ENCODE results near the gene YIPF5. TPM values are rescaled to one million over a fixed set of nuclear protein-coding genes. Genes with fewer than 3 reads are reported as not detected.

YIPF5 gene
- total RNA-seq (10 to 100 TPM; 25.9 to 77.9 (median 50.5) TPM), polyA plus RNA-seq (10 to 100 TPM in 1 of 3 donors, 1 to 10 TPM in 2; 5.3 to 72.6 (median 7.0) TPM)
- long read RNA-seq, donor 1, transcript YIPF5-201 (6 exons, 3,147 nt), result major isoform, 30 of 31 reads
- long read RNA-seq, donor 1, partial matches to known transcripts, result 0 of 31 reads
- long read RNA-seq, donor 1, other reads (novel, unspliced or antisense), result 0 of 31 reads
- long read RNA-seq, donor 2, transcript YIPF5-201 (6 exons, 3,147 nt), result major isoform, 12 of 15 reads
- long read RNA-seq, donor 2, partial matches to known transcripts, result 0 of 15 reads
- long read RNA-seq, donor 2, other reads (novel, unspliced or antisense), result 0 of 15 reads
- long read RNA-seq, donor 3, transcript YIPF5-201 (6 exons, 3,147 nt), result major isoform, 28 of 67 reads
- long read RNA-seq, donor 3, partial matches to known transcripts, result 39 of 67 reads
- long read RNA-seq, donor 3, other reads (novel, unspliced or antisense), result 0 of 67 reads
- long read RNA-seq, donor 4, transcript YIPF5-201 (6 exons, 3,147 nt), result major isoform, 33 of 36 reads
- long read RNA-seq, donor 4, partial matches to known transcripts, result 0 of 36 reads
- long read RNA-seq, donor 4, other reads (novel, unspliced or antisense), result 3 of 36 reads
- long read RNA-seq, donor 5, transcript YIPF5-201 (6 exons, 3,147 nt), result major isoform, 79 of 84 reads
- long read RNA-seq, donor 5, partial matches to known transcripts, result 1 of 84 reads
- long read RNA-seq, donor 5, other reads (novel, unspliced or antisense), result 4 of 84 reads
- long read RNA-seq, donor 6, transcript YIPF5-201 (6 exons, 3,147 nt), result major isoform, 20 of 22 reads
- long read RNA-seq, donor 6, partial matches to known transcripts, result 2 of 22 reads
- long read RNA-seq, donor 6, other reads (novel, unspliced or antisense), result 0 of 22 reads
- long read RNA-seq, donor 7, transcript YIPF5-201 (6 exons, 3,147 nt), result major isoform, 9 of 12 reads
- long read RNA-seq, donor 7, partial matches to known transcripts, result 0 of 12 reads
- long read RNA-seq, donor 7, other reads (novel, unspliced or antisense), result 0 of 12 reads
- long read RNA-seq, donor 8, transcript YIPF5-201 (6 exons, 3,147 nt), result major isoform, 35 of 36 reads
- long read RNA-seq, donor 8, partial matches to known transcripts, result 0 of 36 reads
- long read RNA-seq, donor 8, other reads (novel, unspliced or antisense), result 0 of 36 reads
- long read RNA-seq, donor 9, transcript YIPF5-201 (6 exons, 3,147 nt), result major isoform, 19 of 22 reads
- long read RNA-seq, donor 9, partial matches to known transcripts, result 0 of 22 reads
- long read RNA-seq, donor 9, other reads (novel, unspliced or antisense), result 0 of 22 reads
- long read RNA-seq, donor 10, transcript YIPF5-201 (6 exons, 3,147 nt), result major isoform, 20 of 21 reads
- long read RNA-seq, donor 10, partial matches to known transcripts, result 0 of 21 reads
- long read RNA-seq, donor 10, other reads (novel, unspliced or antisense), result 0 of 21 reads

DNA sequence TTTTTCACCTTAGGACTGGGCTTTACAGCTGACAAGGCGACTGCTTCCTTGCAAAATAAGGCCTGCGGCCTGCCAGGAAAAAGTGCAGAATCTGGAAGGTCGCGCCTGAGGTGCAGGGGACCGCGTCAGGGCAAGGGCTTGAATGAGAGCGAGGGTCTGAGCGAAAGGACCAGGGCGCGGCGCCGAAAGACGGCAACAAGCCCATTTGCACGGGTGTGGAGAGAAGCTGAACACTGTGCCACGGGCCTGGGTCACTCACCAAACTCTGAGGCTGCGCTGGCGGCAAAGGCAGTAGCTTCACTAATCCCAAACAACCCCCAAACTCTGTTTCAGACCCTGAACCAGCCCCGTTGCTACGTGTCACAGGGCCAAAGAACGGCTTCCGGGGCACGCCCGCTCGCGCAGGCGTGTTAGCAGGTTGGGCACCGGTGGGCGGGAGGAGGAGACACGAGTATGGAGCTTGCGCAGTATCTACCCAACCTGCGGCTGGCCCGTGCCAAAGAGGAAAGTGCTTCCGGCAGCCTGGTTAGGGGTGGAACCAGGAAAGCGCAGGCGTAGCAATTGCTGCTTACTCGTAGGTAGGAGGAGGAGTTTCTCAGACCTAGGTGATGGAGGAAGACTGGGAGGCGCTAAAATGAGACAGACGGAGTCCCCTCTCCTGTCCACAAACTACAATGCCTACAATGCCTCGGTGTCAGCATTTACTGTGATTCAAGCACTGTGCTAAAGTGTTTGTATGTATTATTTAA lies at the start of gene YIPF5, which contains the start of gene KCTD16:
TSS of gene YIPF5 (minus strand) at position 384 of the 749 bp plus-strand sequence. CDS start 704 bp downstream, outside the sequence.
TSS of gene KCTD16 (plus strand) at position 598 of the 749 bp plus-strand sequence.
- Histone ChIP-seq H3K36me3 (replicated peaks in 1 of 2) (peaks cover 0 to 2% of the 10 kb centered on the region in 2 donors), H3K27ac (peak within 1 kb of the TSS in 4 of 5 donors; percentile 70 to 83 (median 74)), H3K4me1 (replicated peaks in 1 of 2) (peaks cover 6 to 26% of the 10 kb centered on the region in 2 donors), H3K27me3 (no peaks in the 10 kb centered on the region), H3K9me3 (replicated peaks in 1 of 3) (no peaks in the 10 kb centered on the region), H3K4me3 (peak within 1 kb of the TSS; percentile 43 to 92 (median 86))
- DNase-seq, result peak; percentile 94 to 98 (median 97)
- TF ChIP-seq POLR2A (IDR thresholded peaks at IDR 0.05), result peak in 1 of 2 donors; percentile 40
- TF ChIP-seq CTCF (IDR thresholded peaks at IDR 0.05), result no peak
- WGBS, 4 donors, result 0 to 1% (median 1%) methylated on average over 26 to 39 of the region's 39 CpGs
- intact Hi-C loops (cut with DNase I), result no loop called here

GRCh38 chr5:144219869-144220268 lies 49.4 kb upstream of the YIPF5 start:
- no peak for DNase-seq
- Histone ChIP-seq H3K4me3 (no peak overlapping the region), H3K36me3 (replicated peaks in 1 of 2) (no peaks in the 10 kb centered on the region), H3K4me1 (replicated peaks in 1 of 2) (no peaks in the 10 kb centered on the region), H3K27me3 (no peaks in the 10 kb centered on the region), H3K27ac (no peak overlapping the region), H3K9me3 (replicated peaks in 1 of 3) (no peaks in the 10 kb centered on the region)
- 61 to 81% (median 74%) methylated on average over 3 of the region's 3 CpGs for WGBS, 4 donors
- no peak for TF ChIP-seq CTCF (IDR thresholded peaks at IDR 0.05)
- no peak for TF ChIP-seq POLR2A (IDR thresholded peaks at IDR 0.05)
- intact Hi-C loops (cut with DNase I), result no loop called here

GRCh38 chr5:144210655-144211054 lies 40.2 kb upstream of the YIPF5 start:
- intact Hi-C loops (cut with DNase I), result no loop called here
- no peak for DNase-seq
- Histone ChIP-seq H3K27me3 (peaks cover 9% of the 10 kb centered on the region), H3K27ac (no peak overlapping the region), H3K4me1 (replicated peaks in 1 of 2) (no peaks in the 10 kb centered on the region), H3K36me3 (replicated peaks in 1 of 2) (no peaks in the 10 kb centered on the region), H3K9me3 (replicated peaks in 1 of 3) (no peaks in the 10 kb centered on the region), H3K4me3 (no peak overlapping the region)
- TF ChIP-seq POLR2A (IDR thresholded peaks at IDR 0.05) (no peak), CTCF (IDR thresholded peaks at IDR 0.05) (no peak)
- 36 to 63% (median 52%) methylated on average over 1 of the region's 1 CpG for WGBS, 4 donors
